HL-60 (cell line): Measurements from ENCODE around the gene FAM216B.

Experiments
- POLR2AphosphoS5 ChIP-seq: IDR thresholded peaks from 2 replicates; pipeline ENCODE4 v1.6.1; 2012; ENCODE audit warnings: low read depth
- REST ChIP-seq: IDR thresholded peaks from 2 replicates; pipeline ENCODE4 v1.6.1; 2012; ENCODE audit warnings: low read depth; ENCODE audit not compliant: insufficient replicate concordance
- TF ChIP-seq, protein P1 (sequence below): IDR thresholded peaks from one replicate; pipeline ENCODE4 v1.5.1; 2011; ENCODE audit warnings: low read length, control low read depth, inconsistent platforms; ENCODE audit not compliant: insufficient read depth

DNA sequence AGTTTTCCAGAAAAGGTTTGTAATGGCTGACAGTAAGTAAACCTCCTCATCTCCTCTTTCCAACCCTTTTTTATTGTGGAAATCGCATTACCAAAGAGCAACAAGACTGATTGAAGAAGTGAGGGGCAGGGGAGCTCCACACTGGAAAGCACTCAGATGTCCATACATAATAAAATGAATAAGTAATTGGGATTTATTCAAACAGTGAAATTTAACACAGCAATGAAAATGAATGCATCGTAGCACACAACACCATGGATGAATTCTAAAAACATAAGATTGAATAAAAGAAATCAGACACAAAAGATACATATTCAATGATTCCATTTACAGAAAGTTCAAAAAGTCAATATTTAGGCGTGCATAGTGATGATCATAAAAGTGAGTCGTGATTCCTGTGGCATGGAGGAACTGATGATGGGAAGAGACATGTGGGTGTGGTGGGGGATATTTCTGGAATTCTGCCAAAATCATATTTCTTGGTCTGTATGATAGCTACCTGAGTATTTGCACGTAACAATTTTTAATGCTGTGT, 18.8 kb downstream of the FAM216B start:
- TF ChIP-seq POLR2AphosphoS5 (no peak), REST (no peak)
- TF ChIP-seq, protein P1, sequence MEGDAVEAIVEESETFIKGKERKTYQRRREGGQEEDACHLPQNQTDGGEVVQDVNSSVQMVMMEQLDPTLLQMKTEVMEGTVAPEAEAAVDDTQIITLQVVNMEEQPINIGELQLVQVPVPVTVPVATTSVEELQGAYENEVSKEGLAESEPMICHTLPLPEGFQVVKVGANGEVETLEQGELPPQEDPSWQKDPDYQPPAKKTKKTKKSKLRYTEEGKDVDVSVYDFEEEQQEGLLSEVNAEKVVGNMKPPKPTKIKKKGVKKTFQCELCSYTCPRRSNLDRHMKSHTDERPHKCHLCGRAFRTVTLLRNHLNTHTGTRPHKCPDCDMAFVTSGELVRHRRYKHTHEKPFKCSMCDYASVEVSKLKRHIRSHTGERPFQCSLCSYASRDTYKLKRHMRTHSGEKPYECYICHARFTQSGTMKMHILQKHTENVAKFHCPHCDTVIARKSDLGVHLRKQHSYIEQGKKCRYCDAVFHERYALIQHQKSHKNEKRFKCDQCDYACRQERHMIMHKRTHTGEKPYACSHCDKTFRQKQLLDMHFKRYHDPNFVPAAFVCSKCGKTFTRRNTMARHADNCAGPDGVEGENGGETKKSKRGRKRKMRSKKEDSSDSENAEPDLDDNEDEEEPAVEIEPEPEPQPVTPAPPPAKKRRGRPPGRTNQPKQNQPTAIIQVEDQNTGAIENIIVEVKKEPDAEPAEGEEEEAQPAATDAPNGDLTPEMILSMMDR = no peak
